Fibroblast of lung (primary cell): ENCODE results near the gene PTPRM. TPM values are rescaled to one million over a fixed set of nuclear protein-coding genes. Genes with fewer than 3 reads are reported as not detected.

ENCODE experiments used
- DNase-seq, 2 donors: peaks; one replicate each; pipeline versions ENCODE4 v3.0.0 to v3.0.0-alpha.2; 2010; ENCODE audit warnings: low read depth in 2 of 2
- H2AFZ ChIP-seq: 2 replicates; pipeline ENCODE4 v1.5.1; 2012; ENCODE audit warnings: low read length, control low read depth, inconsistent platforms
- H3K27ac ChIP-seq: 2 replicates; pipeline ENCODE4 v1.5.1; 2011; ENCODE audit warnings: low read length, control low read depth; ENCODE audit not compliant: insufficient read depth
- H3K27me3 ChIP-seq: 2 replicates; pipeline ENCODE4 v1.5.1; 2011; ENCODE audit warnings: mild to moderate bottlenecking, low read length; ENCODE audit not compliant: control insufficient read depth, insufficient read depth
- H3K36me3 ChIP-seq: 2 replicates; pipeline ENCODE4 v1.5.1; 2011; ENCODE audit warnings: low read length; ENCODE audit not compliant: control insufficient read depth, insufficient read depth
- H3K4me1 ChIP-seq: 2 replicates; pipeline ENCODE4 v1.5.1; 2011; ENCODE audit warnings: low read length; ENCODE audit not compliant: control insufficient read depth, insufficient read depth; ENCODE audit errors: extremely low read depth
- H3K4me2 ChIP-seq: 2 replicates; pipeline ENCODE4 v1.5.1; 2011; ENCODE audit warnings: low read length, control low read depth; ENCODE audit not compliant: insufficient read depth; ENCODE audit errors: extremely low read depth
- H3K4me3 ChIP-seq, 4 experiments: fragments of 200-600 bp in 1 of 4; sonication (generic) in 1 of 4; replicated peaks in 1 of 4; 2 replicates each; pipeline ENCODE4 v1.5.1; 2011 to 2016; ENCODE audit warnings: low read length in 4 of 4, low read depth in 3 of 4, mild to moderate bottlenecking in 3 of 4, control low read depth in 2 of 4, inconsistent platforms in 1 of 4, mixed read lengths in 1 of 4; ENCODE audit not compliant: insufficient read depth in 1 of 4; ENCODE audit errors: control extremely low read depth in 1 of 4
- H3K79me2 ChIP-seq: 2 replicates; pipeline ENCODE4 v1.5.1; 2012; ENCODE audit warnings: mild to moderate bottlenecking, low read length, inconsistent platforms; ENCODE audit not compliant: control insufficient read depth, insufficient read depth
- H3K9ac ChIP-seq: 2 replicates; pipeline ENCODE4 v1.5.1; 2011; ENCODE audit warnings: mild to moderate bottlenecking, low read length, control low read depth; ENCODE audit not compliant: insufficient read depth
- H3K9me3 ChIP-seq: 2 replicates; pipeline ENCODE4 v1.5.1; 2012; ENCODE audit warnings: low read depth, low read length; ENCODE audit not compliant: control insufficient read depth, insufficient read depth
- H4K20me1 ChIP-seq: 2 replicates; pipeline ENCODE4 v1.5.1; 2011; ENCODE audit warnings: low read length; ENCODE audit not compliant: control insufficient read depth, insufficient read depth; ENCODE audit errors: extremely low read depth
- CTCF ChIP-seq, 2 donors: IDR thresholded peaks in 1 of 2; conservative IDR thresholded peaks in 1 of 2; 1 replicate in 1 of 2; 2 replicates in 1 of 2; pipeline ENCODE4 v1.5.1; 2011 to 2012; ENCODE audit warnings: low read length in 2 of 2, control low read depth in 1 of 2, inconsistent platforms in 1 of 2, low read depth in 1 of 2, mild to moderate bottlenecking in 1 of 2
- EZH2 ChIP-seq: IDR thresholded peaks from 2 replicates; pipeline ENCODE4 v1.5.1; 2012; ENCODE audit warnings: low read length, control low read depth, mild to moderate bottlenecking; ENCODE audit errors: missing control alignments
- polyA plus RNA-seq, 2 donors: library from polyadenylated mRNA; depleted of rRNA in 1 of 2; stranded (reverse) in 1 of 2; unstranded in 1 of 2; fragments of >200 nt; gene quantifications; 2 replicates each; pipeline ENCODE4 v1.2.1, GENCODE V29; 2011 to 2012; ENCODE audit warnings: missing spikeins in 1 of 2
- total RNA-seq: library from RNA; depleted of rRNA; stranded (reverse); fragments of >200 nt; gene quantifications from 2 replicates; pipeline ENCODE4 v1.2.1, GENCODE V29; 2014

The PTPRM gene
- total and polyA plus RNA-seq, 2 donors (not counting 1 experiment from before 2014, with no cell fraction given) = 86.6 to 87.0 TPM

DNA sequence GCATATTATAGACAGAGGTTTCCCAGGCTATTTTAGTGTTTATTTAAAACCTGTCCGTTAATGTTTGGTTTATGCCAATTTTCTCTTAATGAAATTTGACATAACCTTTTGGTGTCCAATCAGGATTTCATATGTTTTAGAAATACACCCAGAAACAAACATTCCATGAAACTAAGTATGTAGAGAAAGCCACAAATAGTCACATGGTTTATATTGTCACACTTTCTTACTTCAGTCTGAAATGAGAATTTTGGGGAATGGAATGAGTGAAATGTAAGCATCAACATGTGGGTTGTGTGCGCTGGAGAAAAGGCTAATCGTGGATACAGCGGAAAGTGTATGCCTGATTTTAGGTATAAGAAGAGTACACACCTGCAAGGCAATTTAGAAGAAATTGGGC is 765.2 kb downstream of the PTPRM start:
- H3K4me3 ChIP-seq = no peak overlapping the region
- no peak overlapping the region for H3K4me2 ChIP-seq
- H3K9ac ChIP-seq = no peak overlapping the region
- no peaks in the 10 kb centered on the region for H3K27me3 ChIP-seq
- no peak overlapping the region for H3K27ac ChIP-seq
- H3K4me1 ChIP-seq = peaks cover 5% of the 10 kb centered on the region
- no peaks in the 10 kb centered on the region for H4K20me1 ChIP-seq
- no peak for TF ChIP-seq EZH2
- TF ChIP-seq CTCF (conservative IDR thresholded peaks at IDR 0.05 in 1 of 2, IDR thresholded peaks at IDR 0.05 in 1 of 2; ENCODE audit: low read depth in 1 of 2, low read length in 2 of 2) = no peak
- H2AFZ ChIP-seq = no peak overlapping the region
- no peak for DNase-seq
- H3K79me2 ChIP-seq = no peaks in the 10 kb centered on the region
- H3K9me3 ChIP-seq = no peaks in the 10 kb centered on the region
- no peaks in the 10 kb centered on the region for H3K36me3 ChIP-seq

GRCh38 chr18:8333961-8334360 is 766.8 kb downstream of the PTPRM start:
- H2AFZ ChIP-seq = no peak overlapping the region
- H4K20me1 ChIP-seq = no peaks in the 10 kb centered on the region
- H3K27me3 ChIP-seq = no peaks in the 10 kb centered on the region
- H3K9ac ChIP-seq = no peak overlapping the region
- DNase-seq = no peak
- no peak overlapping the region for H3K4me2 ChIP-seq
- no peak for TF ChIP-seq EZH2
- TF ChIP-seq CTCF (conservative IDR thresholded peaks at IDR 0.05 in 1 of 2, IDR thresholded peaks at IDR 0.05 in 1 of 2; ENCODE audit: low read depth in 1 of 2, low read length in 2 of 2) = no peak
- no peak overlapping the region for H3K27ac ChIP-seq
- H3K36me3 ChIP-seq = no peaks in the 10 kb centered on the region
- no peaks in the 10 kb centered on the region for H3K9me3 ChIP-seq
- no peak overlapping the region for H3K4me3 ChIP-seq
- H3K4me1 ChIP-seq = peaks cover 3% of the 10 kb centered on the region
- H3K79me2 ChIP-seq = no peaks in the 10 kb centered on the region

DNA sequence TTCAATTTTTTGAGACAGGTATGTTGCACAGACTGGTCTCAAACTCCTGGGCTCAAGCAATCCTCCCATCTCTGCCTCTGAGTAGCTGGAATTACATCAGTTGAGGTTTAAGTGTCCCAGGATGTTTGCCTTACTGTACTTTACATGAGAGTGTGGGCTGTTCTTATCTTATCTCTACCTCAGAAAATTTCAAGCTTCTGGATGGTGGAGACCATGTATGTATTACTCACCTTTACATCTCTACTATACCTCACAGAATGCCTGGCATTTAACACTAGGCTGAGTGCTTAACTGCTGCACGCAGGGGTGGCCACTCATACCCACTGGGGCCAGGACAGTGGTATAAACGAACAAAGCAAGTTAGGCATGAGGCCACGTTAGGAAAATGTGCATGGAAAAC is 770.1 kb downstream of the PTPRM start:
- Histone ChIP-seq H2AFZ (no peak overlapping the region), H3K4me1 (no peaks in the 10 kb centered on the region), H3K9me3 (no peaks in the 10 kb centered on the region), H3K4me3 (no peak overlapping the region), H3K36me3 (no peaks in the 10 kb centered on the region), H3K4me2 (no peak overlapping the region), H3K79me2 (no peaks in the 10 kb centered on the region), H4K20me1 (no peaks in the 10 kb centered on the region), H3K27me3 (no peaks in the 10 kb centered on the region), H3K9ac (no peak overlapping the region), H3K27ac (no peak overlapping the region)
- no peak for TF ChIP-seq CTCF (conservative IDR thresholded peaks at IDR 0.05 in 1 of 2, IDR thresholded peaks at IDR 0.05 in 1 of 2; ENCODE audit: low read depth in 1 of 2, low read length in 2 of 2)
- TF ChIP-seq EZH2 = no peak
- DNase-seq = peak in 1 of 2 donors; percentile 56
